GM12873 (cell line): ENCODE results near the gene RPL13A.
A peak's percentile ranks its signal among the peaks of the same experiment; 100 is the strongest.

Source experiments
- TF ChIP-seq, protein P1 (sequence below): IDR thresholded peaks from 2 replicates; pipeline ENCODE4 v1.5.1; 2012; ENCODE audit warnings: low read depth, mild to moderate bottlenecking, moderate library complexity, low read length, control low read depth; ENCODE audit not compliant: insufficient read depth; ENCODE audit errors: missing control alignments

RPL13A gene

GRCh38 chr19:49530708-49531107 lies 43.3 kb downstream of the RPL13A start:
- TF ChIP-seq, protein P1, sequence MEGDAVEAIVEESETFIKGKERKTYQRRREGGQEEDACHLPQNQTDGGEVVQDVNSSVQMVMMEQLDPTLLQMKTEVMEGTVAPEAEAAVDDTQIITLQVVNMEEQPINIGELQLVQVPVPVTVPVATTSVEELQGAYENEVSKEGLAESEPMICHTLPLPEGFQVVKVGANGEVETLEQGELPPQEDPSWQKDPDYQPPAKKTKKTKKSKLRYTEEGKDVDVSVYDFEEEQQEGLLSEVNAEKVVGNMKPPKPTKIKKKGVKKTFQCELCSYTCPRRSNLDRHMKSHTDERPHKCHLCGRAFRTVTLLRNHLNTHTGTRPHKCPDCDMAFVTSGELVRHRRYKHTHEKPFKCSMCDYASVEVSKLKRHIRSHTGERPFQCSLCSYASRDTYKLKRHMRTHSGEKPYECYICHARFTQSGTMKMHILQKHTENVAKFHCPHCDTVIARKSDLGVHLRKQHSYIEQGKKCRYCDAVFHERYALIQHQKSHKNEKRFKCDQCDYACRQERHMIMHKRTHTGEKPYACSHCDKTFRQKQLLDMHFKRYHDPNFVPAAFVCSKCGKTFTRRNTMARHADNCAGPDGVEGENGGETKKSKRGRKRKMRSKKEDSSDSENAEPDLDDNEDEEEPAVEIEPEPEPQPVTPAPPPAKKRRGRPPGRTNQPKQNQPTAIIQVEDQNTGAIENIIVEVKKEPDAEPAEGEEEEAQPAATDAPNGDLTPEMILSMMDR = no peak

- TF ChIP-seq, protein P1 = peak; percentile 55
These were observed 46.4 kb downstream of the RPL13A start for GRCh38 chr19:49533551-49534488.

DNA sequence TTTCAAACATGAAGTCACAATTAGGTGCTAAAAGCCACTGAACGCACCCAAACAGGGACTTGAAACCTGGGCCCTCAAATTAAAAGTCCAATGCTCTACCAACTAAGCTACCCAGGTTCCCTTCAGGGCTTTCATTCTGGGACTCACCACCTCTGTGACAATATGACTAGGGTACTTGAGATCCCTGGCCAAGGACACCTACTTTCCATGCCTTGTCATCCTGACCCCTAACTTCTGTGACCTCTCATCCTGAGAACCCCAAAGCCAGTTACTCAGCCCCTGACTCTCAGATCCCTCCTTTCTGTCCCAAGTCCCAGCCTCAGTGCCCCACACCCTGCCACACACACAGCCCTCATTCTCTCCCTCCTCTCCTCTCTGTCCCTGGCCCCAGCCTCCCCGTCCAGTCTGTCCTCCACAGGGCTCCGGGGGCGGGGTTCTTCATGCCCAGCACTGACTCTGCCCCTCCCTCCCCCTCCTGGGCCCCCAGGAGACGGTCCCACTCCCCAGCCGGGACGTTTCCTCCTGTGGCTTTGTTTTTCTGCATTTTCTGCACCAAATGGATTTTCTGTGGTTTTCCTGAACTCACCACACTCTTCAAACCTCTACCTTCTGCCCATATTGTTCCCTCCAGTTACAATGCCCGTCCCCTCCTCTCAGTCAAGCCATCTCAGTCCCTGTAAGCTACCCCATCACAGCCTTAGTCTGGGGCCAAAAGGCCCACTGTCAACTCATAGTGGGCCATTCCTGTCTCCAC lies 47.4 kb downstream of the RPL13A start:
- TF ChIP-seq, protein P1 = no peak

- TF ChIP-seq, protein P1 = no peak
These were observed 49.6 kb downstream of the RPL13A start for GRCh38 chr19:49536921-49537462.

- TF ChIP-seq, protein P1 = no peak
These were observed 51.2 kb downstream of the RPL13A start for GRCh38 chr19:49538643-49539042.

DNA sequence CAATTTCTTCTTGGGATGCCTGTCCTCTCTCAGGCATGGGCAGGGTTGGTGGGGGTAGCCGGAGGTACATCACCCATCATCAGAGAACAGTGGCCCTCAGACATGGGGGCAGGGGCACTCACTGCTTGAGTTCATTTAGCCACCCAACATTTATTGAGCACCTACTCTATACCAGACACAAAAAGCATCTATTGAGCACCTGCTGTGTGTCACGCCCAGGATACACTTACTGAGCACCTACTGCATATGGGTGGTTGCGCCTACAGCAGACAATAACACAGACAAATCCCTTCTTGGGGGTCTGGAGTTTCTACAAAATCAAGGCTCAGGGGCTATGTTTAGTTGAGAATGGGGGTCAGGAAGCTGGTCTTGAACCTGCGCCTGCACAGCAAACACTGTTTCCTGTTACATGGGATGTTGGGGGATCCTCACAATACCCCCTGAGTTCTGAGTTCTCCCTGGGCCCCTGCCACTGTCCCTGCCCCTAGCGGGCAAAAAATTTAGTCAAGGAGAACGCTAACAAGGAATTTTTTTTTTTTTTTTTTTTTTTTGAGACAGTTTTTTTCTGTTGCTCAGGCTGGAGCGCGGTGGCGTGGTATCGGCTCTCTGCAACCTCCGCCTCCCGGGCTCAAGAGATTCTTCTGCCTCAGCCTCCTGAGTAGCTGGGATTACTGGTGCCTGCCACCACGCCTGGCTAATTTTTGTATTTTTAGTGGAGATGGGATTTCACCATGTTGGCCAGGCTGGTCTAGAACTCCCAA lies 52.0 kb downstream of the RPL13A start:
- TF ChIP-seq, protein P1 = no peak
